DOHH2 (cell line): Measurements from ENCODE around the gene ROBO2.

Experiments
- CTCF ChIP-seq: fragments of 200-600 bp; sonication (generic); IDR thresholded peaks from one replicate; pipeline ENCODE4 v1.5.1; 2014; ENCODE audit warnings: antibody characterized with exemption, mild to moderate bottlenecking, low read depth, low read length; ENCODE audit not compliant: poor library complexity, severe bottlenecking
- EZH2phosphoT487 ChIP-seq: fragments of 200-600 bp; sonication (generic); IDR thresholded peaks from 2 replicates; pipeline ENCODE4 v1.6.1; 2017; ENCODE audit warnings: borderline replicate concordance, mild to moderate bottlenecking, antibody characterized with exemption, low read length, moderate library complexity, mixed read lengths

GRCh38 chr3:77623500-77623899 lies 583.6 kb downstream of the ROBO2 start:
- TF ChIP-seq CTCF (no peak), EZH2phosphoT487 (no peak)
